HuH-7.5 (cell line): Measurements from ENCODE around the gene RPL31.

ENCODE experiments used
- DNase-seq: peaks from one replicate; pipeline ENCODE4 v3.0.0; 2011; ENCODE audit warnings: low spot score

The RPL31 gene

GRCh38 chr2:101001691-101002561, at the start of gene RPL31:
RPL31 (plus strand) TSS chr2:101002289; CDS start chr2:101002702, 413 bp downstream.
- peak; percentile 94 for DNase-seq

DNA sequence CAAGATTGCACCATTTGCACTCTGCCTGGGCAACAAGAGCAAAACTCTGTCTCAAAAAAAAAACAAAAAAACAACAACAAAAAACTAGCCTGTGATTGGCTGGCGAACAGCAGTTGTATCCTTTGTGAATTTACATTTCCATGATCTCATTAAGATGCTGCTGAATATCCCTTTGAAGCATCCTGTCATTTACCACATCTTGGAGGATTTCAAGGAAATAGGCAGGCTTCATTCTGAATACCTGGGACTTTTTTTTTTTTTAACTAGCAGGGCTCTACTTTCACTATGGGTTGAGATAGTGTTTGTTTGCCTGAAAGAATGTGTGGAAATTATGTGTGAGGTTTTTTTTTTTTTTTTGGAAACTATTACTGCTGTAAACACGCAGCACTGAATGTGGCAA, 49.6 kb upstream of the RPL31 start:
- DNase-seq: no peak

DNA sequence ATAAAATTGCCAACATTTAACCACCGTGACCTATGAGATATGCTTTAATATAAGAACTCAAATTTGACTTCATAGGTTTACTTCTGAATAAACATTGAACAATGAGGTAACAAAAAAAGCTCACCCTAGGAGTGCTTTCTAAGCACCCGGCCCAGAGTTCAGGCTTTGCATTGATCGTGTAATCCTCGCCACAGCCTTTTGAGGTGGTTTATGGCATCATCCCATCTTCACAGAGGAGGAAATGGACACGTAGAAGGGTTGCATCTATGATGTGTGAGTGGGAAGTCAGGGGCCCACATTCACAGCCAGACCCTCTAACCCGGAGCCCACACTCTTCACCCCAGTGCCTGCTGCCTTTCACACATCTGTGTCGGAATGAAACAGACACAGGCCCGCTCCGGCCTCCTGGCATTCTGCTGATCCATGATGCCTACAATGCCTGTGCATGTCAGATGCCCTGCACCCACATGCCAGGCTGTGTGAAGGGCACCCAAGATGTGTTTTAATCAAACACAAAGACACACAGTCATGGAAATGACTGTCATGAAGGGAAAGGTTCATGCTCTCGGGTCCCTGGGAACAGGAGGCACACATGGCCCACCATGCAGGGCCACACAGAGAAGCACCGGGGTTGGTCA, 48.6 kb upstream of the RPL31 start:
- DNase-seq: no peak

DNA sequence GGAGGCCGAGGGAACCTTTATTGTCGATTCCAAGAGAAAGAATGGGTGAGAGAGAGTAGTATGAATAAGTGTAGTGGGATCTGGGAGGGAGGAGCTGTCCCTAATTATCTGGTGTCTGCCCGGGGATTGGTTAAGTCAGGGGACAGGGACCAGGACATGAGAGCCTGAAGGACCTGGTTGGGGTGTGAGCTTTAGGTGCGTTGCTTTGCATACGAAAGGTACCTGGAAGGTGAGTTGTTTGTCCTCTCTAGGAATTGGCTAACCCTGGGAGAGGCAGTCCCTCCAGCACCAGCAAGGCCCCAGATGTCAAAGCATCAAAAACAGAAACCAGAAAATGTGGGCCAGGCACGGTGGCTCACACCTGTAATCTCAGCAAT, 48.1 kb upstream of the RPL31 start:
- no peak for DNase-seq

- DNase-seq: no peak
These were observed 46.9 kb upstream of the RPL31 start for GRCh38 chr2:100955226-100955625.

GRCh38 chr2:100956081-100956480, 46.0 kb upstream of the RPL31 start:
- no peak for DNase-seq

GRCh38 chr2:100957996-100958653, 44.0 kb upstream of the RPL31 start:
- no peak for DNase-seq

- DNase-seq: no peak
These were observed 42.7 kb upstream of the RPL31 start for GRCh38 chr2:100959225-100959880.

DNA sequence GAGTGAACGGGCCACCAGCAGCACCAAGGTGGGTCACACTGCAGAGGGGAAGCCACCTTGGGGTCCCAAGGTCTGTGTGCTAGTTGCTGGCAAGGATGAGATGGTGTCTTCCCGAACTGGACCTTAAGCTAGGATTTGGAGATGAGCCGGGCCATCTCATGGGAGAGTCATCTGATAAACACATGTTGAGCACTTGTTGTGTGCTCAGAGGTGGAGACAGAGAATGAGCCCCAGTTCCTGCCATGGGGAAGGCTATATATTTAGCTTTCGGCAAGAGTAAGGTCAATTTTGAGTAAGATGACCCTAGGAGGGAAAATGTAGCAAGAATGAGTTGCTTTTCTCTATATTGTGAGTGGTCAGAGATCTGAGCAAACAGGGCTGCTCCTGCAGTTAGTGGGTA, 41.4 kb upstream of the RPL31 start:
- DNase-seq: no peak

GRCh38 chr2:100962366-100963025, 39.6 kb upstream of the RPL31 start:
- DNase-seq: no peak

GRCh38 chr2:100963026-100963375, 39.1 kb upstream of the RPL31 start:
- DNase-seq: no peak

GRCh38 chr2:100964222-100964621, 37.9 kb upstream of the RPL31 start:
- no peak for DNase-seq

GRCh38 chr2:100964681-100965169, 37.4 kb upstream of the RPL31 start:
- DNase-seq: no peak

DNA sequence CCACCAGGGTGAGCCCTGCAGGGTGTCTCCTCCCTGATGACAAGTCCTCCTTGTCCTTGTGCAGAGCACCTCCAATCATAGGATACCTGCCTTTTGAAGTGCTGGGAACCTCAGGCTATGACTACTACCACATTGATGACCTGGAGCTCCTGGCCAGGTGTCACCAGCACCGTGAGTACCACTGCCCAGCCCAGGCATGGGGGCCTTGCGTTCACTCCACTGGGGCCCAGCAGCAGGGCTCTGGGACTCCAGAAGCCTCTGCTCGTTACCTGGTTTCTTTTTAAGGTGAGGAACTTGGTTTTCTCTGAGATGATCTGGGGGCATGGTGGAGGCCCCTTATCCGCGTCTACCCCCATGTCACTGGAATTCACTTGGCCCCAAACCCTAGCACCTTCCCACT, 36.5 kb upstream of the RPL31 start:
- no peak for DNase-seq

DNA sequence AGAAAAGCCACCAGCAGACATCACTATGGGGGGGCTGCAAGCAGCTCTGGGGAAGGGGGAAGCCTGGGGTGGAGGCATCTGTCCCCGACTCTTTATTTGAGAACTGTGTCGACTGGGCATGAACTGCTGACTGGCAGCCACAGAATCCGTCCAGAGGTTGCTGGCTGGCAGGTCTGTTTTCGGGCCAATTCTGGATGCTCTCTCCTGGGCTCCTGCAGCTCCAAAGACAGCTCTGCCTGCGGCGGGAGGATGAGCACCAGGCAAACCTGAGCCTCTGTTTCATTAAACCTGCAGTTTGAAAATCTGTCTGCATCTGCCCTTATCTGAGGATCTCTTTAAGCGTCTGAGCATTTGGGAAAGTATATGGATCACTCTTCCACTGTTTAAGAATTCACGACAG, 34.4 kb upstream of the RPL31 start:
- DNase-seq: no peak

- DNase-seq: no peak
These were observed 33.6 kb upstream of the RPL31 start for GRCh38 chr2:100968146-100969145.

GRCh38 chr2:100969998-100970397, 32.1 kb upstream of the RPL31 start:
- DNase-seq: no peak

GRCh38 chr2:100971221-100971620, 30.9 kb upstream of the RPL31 start:
- DNase-seq: no peak

GRCh38 chr2:100972452-100972851, 29.6 kb upstream of the RPL31 start:
- no peak for DNase-seq

- no peak for DNase-seq
These were observed 27.2 kb upstream of the RPL31 start for GRCh38 chr2:100974712-100975520.
